Neural cell (in vitro differentiated cells): ENCODE data around the gene TTK.

Experiments used
- CTCF ChIP-seq: fragments of 450-650 bp; IDR thresholded peaks from 2 replicates; pipeline ENCODE4 v1.5.1; 2014; ENCODE audit warnings: antibody characterized with exemption, mild to moderate bottlenecking, moderate library complexity; ENCODE audit not compliant: poor library complexity, severe bottlenecking
- EP300 ChIP-seq: fragments of 450-650 bp; conservative IDR thresholded peaks from 2 replicates; pipeline ENCODE4 v1.6.1; 2014; ENCODE audit warnings: antibody characterized with exemption, mild to moderate bottlenecking, moderate library complexity; ENCODE audit not compliant: poor library complexity, severe bottlenecking
- EZH2 ChIP-seq: fragments of 200-600, 300-800 bp; shearing (Covaris generic), sonication (generic); IDR thresholded peaks from 2 replicates; pipeline ENCODE4 v1.6.1; 2014; ENCODE audit warnings: antibody characterized with exemption, low read length, borderline replicate concordance, mild to moderate bottlenecking; ENCODE audit not compliant: insufficient read depth, poor library complexity, severe bottlenecking
- MXI1 ChIP-seq: fragments of 450-650 bp; conservative IDR thresholded peaks from 2 replicates; pipeline ENCODE4 v1.6.1; 2014; ENCODE audit warnings: antibody characterized with exemption, mild to moderate bottlenecking; ENCODE audit not compliant: poor library complexity, severe bottlenecking
- POLR2AphosphoS5 ChIP-seq: IDR thresholded peaks from 2 replicates; pipeline ENCODE4 v1.6.1; 2012
- RAD21 ChIP-seq: fragments of 450-650 bp; conservative IDR thresholded peaks from 2 replicates; pipeline ENCODE4 v1.6.1; 2014; ENCODE audit warnings: antibody characterized with exemption, mild to moderate bottlenecking, moderate library complexity
- REST ChIP-seq: IDR thresholded peaks from 2 replicates; pipeline ENCODE4 v1.6.1; 2012; ENCODE audit warnings: borderline replicate concordance
- SMC3 ChIP-seq: fragments of 450-650 bp; conservative IDR thresholded peaks from 2 replicates; pipeline ENCODE4 v1.6.1; 2014; ENCODE audit warnings: antibody characterized with exemption, mild to moderate bottlenecking, moderate library complexity; ENCODE audit not compliant: poor library complexity
- TAF1 ChIP-seq: IDR thresholded peaks from 2 replicates; pipeline ENCODE4 v1.6.1; 2012; ENCODE audit warnings: low read depth

- TF ChIP-seq CTCF (no peak), POLR2AphosphoS5 (no peak), EP300 (no peak), SMC3 (no peak), REST (no peak), MXI1 (no peak), RAD21 (no peak), TAF1 (no peak), EZH2 (no peak)
Observed at GRCh38 chr6:80077067-80077466, 72.6 kb downstream of the TTK start.
